Mucosa of rectum (tissue), 2 donors: ENCODE results near the gene SLC41A3.

Source experiments
- H3K27ac ChIP-seq, 2 donors: one replicate each; pipeline ENCODE4 v1.7.0; 2013; ENCODE audit warnings: inconsistent platforms in 2 of 2, low read depth in 2 of 2, low read length in 2 of 2
- H3K27me3 ChIP-seq, 2 donors: one replicate each; pipeline ENCODE4 v1.7.0; 2013; ENCODE audit warnings: low read length in 2 of 2; ENCODE audit not compliant: control insufficient read depth in 2 of 2, insufficient read depth in 2 of 2
- H3K36me3 ChIP-seq, 2 donors: one replicate each; pipeline ENCODE4 v1.7.0; 2013; ENCODE audit warnings: low read length in 2 of 2; ENCODE audit not compliant: control insufficient read depth in 2 of 2, insufficient read depth in 2 of 2
- H3K4me1 ChIP-seq, 2 donors: one replicate each; pipeline ENCODE4 v1.7.0; 2013; ENCODE audit warnings: low read length in 2 of 2, mild to moderate bottlenecking in 1 of 2; ENCODE audit not compliant: control insufficient read depth in 2 of 2, insufficient read depth in 2 of 2
- H3K4me3 ChIP-seq, 2 donors: one replicate each; pipeline ENCODE4 v1.7.0; 2013; ENCODE audit warnings: low read length in 2 of 2
- H3K9ac ChIP-seq, 2 donors: one replicate each; pipeline ENCODE4 v1.7.0; 2013; ENCODE audit warnings: low read length in 2 of 2, low read depth in 1 of 2, mild to moderate bottlenecking in 1 of 2
- H3K9me3 ChIP-seq, 2 donors: one replicate each; pipeline ENCODE4 v1.7.0; 2013; ENCODE audit warnings: low read length in 2 of 2; ENCODE audit not compliant: control insufficient read depth in 2 of 2
- donor health status: healthy.
- donor health status: Normal muscosa, but diverticular disease.

SLC41A3 gene

DNA sequence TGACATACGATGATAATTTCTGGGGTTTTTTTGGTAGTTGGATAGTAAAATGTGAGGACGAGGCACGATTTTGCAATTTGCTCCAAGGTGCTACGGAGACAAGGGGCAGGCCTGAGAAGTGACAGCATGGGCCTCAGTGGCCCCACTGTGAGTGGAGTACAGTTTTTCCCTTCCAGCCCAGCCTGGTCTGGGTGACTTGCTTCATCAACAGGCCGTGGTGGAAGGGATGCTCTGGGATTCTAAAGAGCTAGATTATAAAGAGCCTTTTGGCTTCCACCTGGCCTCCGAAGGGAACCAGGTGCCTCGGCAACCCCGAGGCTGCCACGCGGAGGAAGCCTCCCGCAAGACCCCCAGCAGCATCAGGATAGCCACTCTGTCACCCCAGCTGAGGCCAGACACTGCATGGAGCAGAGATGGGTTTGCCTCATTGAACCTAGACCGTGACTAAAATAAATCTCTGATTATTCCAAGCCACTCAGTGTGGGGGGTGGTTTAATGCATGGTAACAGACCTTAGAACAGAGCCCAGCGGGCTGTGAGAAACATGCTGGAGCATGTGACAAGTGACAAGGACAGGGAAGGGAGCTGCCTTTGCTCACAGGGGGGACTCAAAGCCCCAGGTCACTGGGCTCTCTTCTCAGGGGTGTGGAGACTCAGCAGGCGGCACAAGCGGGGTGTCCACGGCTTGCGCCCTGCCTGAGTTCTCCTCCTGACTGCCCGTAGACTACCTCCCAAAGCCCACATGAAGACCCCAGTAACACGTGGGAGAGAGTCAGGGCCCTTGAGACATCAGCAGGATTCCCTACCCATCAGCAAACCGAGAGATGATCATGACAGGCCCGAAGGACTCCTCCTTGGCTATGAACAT, 22.6 kb upstream of the SLC41A3 start:
- H3K36me3 ChIP-seq, result no peaks in the 10 kb centered on the region
- no peaks in the 10 kb centered on the region for H3K9me3 ChIP-seq
- no peak overlapping the region for H3K27ac ChIP-seq
- peaks cover 0 to 5% of the 10 kb centered on the region in 2 donors for H3K4me1 ChIP-seq
- no peak overlapping the region for H3K9ac ChIP-seq
- H3K27me3 ChIP-seq, result no peaks in the 10 kb centered on the region
- no peak overlapping the region for H3K4me3 ChIP-seq

DNA sequence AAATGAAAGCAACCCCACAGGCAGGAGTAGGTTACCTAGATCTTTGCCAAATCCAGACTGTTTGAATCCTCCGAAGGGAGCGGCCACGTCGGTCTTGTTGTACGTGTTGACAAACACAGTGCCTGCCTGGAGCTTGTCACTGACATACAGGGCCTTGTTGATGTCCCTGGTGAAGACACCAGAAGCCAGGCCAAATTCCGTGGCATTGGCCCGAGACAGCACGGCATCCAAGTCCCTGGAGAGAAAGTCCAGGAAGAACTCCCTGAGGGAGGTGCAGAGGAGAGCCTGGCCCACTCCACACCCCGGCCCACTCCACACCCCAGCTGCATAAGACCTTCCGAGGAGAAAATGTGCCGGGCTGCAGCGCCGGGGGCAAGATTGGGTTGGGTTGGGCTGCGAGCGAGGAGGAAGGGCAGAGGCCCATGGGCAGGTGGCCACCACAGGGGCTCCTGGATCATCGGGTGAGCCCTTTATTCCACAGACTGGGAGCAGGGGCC, 21.8 kb upstream of the SLC41A3 start:
- peaks cover 0 to 5% of the 10 kb centered on the region in 2 donors for H3K4me1 ChIP-seq
- no peak overlapping the region for H3K4me3 ChIP-seq
- no peak overlapping the region for H3K9ac ChIP-seq
- no peaks in the 10 kb centered on the region for H3K9me3 ChIP-seq
- no peaks in the 10 kb centered on the region for H3K36me3 ChIP-seq
- H3K27me3 ChIP-seq, result no peaks in the 10 kb centered on the region
- H3K27ac ChIP-seq, result no peak overlapping the region

DNA sequence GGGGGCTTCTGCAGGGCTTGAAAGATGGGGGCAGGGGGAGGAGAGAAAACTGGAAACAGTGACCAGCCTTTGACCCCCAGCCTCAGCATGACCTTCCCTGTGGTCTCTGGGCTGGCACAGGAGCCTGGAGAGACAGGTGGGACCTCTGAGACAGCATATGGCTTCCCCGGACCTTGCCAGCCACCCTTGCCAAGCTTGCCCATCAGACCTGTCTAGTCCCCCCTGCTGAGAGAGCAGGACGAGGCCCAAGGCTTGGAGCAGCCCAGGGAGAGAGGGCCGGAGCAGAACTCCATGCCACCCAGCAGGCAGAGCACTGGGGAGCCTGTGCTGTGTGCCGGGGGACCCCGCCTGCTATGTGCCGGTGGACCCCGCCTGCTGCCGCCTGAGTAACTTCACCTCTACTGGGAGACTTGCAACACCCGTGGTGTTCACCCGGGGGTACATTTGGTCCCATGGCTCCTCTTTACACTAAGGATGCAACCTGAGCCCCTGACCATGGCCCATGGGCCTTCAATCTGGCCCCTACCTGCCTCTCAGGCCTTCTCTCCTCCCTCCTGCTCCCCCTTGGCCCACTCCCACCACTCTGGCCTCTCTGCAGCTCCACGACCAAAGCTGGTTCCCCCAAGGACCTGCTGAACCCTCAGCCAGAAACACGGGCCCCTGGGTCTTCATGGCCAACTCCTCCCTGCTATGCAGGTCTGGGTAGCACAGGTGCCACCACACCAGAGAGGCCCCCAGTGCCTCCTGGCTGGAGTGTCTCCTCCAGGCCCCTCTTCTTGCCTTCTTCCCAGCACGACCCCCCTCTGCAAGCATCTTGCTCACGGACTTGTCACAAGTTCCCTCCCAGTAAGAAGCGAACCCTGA, 21.1 kb upstream of the SLC41A3 start:
- Histone ChIP-seq H3K27me3 (no peaks in the 10 kb centered on the region), H3K36me3 (no peaks in the 10 kb centered on the region), H3K9ac (no peak overlapping the region), H3K27ac (no peak overlapping the region), H3K9me3 (no peaks in the 10 kb centered on the region), H3K4me1 (peaks cover 0 to 5% of the 10 kb centered on the region in 2 donors), H3K4me3 (no peak overlapping the region)

DNA sequence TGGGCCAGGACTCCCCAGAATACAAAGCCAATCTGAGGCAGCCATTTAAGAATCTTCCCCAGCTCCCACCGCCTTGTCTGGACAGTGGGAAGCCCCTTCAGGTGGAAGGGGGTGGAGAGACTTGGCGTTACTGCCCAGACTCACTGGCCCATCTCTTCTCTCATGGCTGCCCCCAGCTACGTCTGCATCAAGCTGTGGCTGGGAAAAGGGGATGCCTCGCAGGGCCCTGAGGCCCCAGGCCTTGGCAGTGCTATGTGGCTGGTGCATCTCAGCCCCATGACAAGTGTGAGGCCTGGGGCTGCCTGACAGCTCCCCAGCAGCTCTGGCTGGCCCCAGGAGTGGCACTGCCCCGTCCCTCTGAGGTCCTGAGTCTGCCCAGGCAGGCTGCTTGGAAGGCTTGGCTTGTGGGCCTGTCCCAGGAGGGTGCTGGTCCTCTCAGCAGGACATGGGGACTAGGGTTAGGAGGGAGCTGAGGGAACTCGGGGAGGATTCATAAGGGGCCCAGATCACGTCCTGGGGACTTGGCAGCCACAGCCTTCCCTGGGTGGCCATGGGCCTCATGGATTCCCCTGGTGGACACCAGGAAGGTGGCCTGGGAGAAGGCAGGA, 20.2 kb upstream of the SLC41A3 start:
- Histone ChIP-seq H3K4me1 (peaks cover 0 to 5% of the 10 kb centered on the region in 2 donors), H3K27me3 (no peaks in the 10 kb centered on the region), H3K9ac (no peak overlapping the region), H3K36me3 (no peaks in the 10 kb centered on the region), H3K9me3 (no peaks in the 10 kb centered on the region), H3K27ac (no peak overlapping the region), H3K4me3 (no peak overlapping the region)

DNA sequence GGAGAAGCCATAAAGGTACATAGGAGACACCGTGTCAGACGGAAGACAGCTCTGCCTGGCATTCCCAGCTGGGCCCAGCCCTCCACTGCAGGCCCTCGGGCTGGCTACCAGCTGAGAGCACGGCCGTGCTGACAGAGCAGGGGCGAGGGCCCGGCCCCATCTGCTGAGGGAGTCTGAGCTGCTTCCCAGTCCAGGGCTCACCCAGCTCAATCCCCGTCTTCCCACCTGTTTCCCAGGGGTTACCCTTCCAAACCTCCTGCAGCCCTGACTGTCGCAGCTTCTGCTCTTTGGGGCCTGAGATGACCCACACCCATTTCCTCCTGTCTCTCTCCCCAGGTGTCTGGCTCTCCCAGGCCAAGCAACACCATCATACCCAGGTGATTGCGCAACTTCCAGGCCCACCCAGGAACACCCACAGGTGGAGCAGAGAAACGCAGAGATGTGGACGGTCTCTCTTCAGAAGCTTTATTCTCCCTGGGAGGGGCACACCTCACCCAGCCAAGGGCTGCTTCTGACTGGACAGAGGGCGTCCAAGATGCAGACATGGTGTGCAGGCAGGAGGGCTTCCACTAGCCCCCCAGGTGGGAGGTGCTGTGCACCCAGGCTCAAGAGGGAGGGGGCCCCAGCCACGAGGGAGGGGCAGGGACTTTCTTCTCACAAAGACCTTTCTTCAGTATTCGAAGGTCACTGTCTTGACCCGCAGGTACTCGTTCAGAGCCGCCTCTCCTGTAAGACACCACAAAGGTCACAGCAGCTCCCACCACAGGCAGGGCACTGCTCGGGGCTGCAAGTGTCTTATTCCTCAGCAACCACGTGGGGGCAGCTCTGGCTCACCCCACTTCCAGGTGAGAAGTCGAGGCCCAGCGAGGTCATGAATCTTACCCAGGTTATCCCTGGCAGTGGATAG, 19.4 kb upstream of the SLC41A3 start:
- Histone ChIP-seq H3K4me3 (no peak overlapping the region), H3K9me3 (no peaks in the 10 kb centered on the region), H3K4me1 (peaks cover 0 to 5% of the 10 kb centered on the region in 2 donors), H3K9ac (no peak overlapping the region), H3K36me3 (no peaks in the 10 kb centered on the region), H3K27me3 (no peaks in the 10 kb centered on the region), H3K27ac (no peak overlapping the region)

DNA sequence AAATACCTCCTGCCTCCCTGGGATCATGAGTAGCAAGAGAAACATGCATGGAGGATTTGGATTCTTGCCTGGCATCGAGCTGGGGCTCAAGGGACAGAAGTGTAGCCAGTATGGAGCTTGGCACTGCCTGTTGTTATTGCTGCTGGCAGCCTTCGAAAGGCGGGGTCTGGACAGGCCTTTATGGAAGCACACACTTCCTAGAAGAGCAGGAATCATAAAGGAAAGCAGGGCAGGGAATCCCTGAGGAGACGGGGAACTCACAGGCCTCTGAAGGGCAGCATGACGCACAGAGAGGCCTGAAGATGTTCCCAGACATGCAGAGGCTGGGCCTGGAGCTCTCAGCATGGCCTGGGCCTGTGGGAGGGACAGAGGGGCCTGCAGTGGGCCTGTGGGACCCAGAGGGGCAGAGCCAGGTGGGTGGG, 18.6 kb upstream of the SLC41A3 start:
- H3K36me3 ChIP-seq, result no peaks in the 10 kb centered on the region
- peaks cover 0 to 5% of the 10 kb centered on the region in 2 donors for H3K4me1 ChIP-seq
- no peaks in the 10 kb centered on the region for H3K27me3 ChIP-seq
- H3K4me3 ChIP-seq, result no peak overlapping the region
- no peak overlapping the region for H3K9ac ChIP-seq
- no peak overlapping the region for H3K27ac ChIP-seq
- no peaks in the 10 kb centered on the region for H3K9me3 ChIP-seq

DNA sequence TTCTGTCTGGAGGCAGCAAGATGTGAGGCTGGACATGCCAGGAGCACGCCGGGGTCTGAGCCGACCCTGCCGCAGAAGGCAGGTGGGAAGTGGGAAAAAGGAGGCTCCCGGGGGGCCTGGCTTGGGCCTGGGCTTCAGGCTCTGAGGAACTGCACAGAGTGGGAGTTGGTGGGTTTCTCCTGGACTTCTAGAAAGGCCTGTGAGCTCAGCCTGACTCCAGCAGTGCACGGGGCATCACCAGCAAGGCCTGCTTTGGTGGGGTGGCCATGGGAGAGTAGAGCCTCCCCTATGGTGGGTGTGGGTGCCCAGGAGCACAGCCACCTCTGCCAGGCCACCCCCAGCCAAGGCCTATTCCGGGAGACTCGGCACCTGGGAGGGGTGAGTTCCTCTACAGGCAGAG, 18.1 kb upstream of the SLC41A3 start:
- Histone ChIP-seq H3K27me3 (no peaks in the 10 kb centered on the region), H3K36me3 (no peaks in the 10 kb centered on the region), H3K9ac (no peak overlapping the region), H3K9me3 (peaks cover 0 to 2% of the 10 kb centered on the region in 2 donors), H3K4me1 (peaks cover 0 to 5% of the 10 kb centered on the region in 2 donors), H3K27ac (no peak overlapping the region), H3K4me3 (no peak overlapping the region)

DNA sequence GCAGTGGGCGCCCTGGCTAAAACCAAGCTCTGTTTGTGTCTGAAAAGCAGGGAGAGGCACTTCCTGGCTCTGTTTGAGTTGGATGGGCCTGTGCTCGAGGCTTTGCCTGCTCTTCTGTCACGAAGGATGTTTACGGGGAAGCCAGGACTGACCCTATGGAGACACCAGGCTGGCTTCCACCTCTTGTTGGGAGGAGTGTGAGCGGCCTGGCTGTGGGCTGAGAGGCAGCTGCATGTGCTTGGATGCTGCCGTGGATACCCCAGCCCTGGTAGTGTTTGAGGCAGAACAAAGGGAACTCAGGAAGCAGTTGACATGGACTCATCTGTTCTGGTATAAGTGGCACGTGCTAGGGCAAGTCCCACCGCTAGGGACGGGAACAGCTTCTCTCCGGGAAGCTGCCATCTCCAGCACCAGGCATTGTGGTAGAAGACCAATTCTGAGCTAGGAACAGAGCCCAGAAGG, 17.6 kb upstream of the SLC41A3 start:
- Histone ChIP-seq H3K4me3 (no peak overlapping the region), H3K27me3 (no peaks in the 10 kb centered on the region), H3K36me3 (no peaks in the 10 kb centered on the region), H3K27ac (no peak overlapping the region), H3K9me3 (peaks cover 0 to 2% of the 10 kb centered on the region in 2 donors), H3K9ac (no peak overlapping the region), H3K4me1 (peaks cover 0 to 5% of the 10 kb centered on the region in 2 donors)

DNA sequence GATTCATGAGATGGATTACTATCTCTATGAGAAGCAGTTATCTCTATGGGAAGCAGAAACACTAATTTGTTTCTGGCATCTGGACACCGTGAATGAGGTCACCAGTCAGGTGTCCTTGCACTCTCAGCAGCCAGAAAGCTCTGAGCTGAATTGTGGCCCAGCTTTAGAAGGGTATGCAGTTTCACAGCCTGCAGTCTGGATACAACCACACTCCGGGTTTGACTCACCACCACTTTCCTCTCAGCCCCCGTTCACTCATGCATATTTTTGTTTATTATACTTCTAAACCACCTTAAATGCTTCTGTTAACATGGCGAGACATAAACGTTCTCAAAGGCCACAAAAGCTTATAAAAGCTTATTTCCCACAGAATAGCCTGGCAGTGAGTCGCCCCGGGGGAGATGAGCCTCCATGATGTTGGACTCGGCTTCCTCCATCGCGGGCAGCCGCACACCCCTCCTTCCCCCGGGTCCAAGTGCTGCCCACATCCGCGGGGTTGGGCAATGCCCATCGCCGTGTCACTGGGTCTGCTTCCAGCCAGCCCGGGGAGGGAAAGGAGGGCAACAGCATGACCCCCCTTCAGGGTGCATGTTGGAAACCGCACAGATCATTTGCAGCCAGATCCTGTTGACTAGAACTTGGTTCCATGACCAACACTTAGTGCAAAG, 16.8 kb upstream of the SLC41A3 start:
- H3K9ac ChIP-seq, result no peak overlapping the region
- no peak overlapping the region for H3K27ac ChIP-seq
- no peak overlapping the region for H3K4me3 ChIP-seq

More for the DNA sequence above, 16.8 kb upstream of the SLC41A3 start:
- no peaks in the 10 kb centered on the region for H3K36me3 ChIP-seq
- no peaks in the 10 kb centered on the region for H3K27me3 ChIP-seq
- peaks cover 0 to 2% of the 10 kb centered on the region in 2 donors for H3K9me3 ChIP-seq
- peaks cover 0 to 5% of the 10 kb centered on the region in 2 donors for H3K4me1 ChIP-seq
